UCSD-AML1 (cell line): ENCODE measurements around the gene SUN3.
"Not testable (repeated sequence)": the region's sequence is repeated elsewhere in the genome, so short reads cannot be mapped to it uniquely, and the experiment has no call there.

Experiments used
- DNase-seq: peaks from one replicate; lab custom pipeline; 2025; ENCODE audit not compliant: unreplicated experiment; lab: John Stamatoyannopoulos, UW

The SUN3 gene

DNA sequence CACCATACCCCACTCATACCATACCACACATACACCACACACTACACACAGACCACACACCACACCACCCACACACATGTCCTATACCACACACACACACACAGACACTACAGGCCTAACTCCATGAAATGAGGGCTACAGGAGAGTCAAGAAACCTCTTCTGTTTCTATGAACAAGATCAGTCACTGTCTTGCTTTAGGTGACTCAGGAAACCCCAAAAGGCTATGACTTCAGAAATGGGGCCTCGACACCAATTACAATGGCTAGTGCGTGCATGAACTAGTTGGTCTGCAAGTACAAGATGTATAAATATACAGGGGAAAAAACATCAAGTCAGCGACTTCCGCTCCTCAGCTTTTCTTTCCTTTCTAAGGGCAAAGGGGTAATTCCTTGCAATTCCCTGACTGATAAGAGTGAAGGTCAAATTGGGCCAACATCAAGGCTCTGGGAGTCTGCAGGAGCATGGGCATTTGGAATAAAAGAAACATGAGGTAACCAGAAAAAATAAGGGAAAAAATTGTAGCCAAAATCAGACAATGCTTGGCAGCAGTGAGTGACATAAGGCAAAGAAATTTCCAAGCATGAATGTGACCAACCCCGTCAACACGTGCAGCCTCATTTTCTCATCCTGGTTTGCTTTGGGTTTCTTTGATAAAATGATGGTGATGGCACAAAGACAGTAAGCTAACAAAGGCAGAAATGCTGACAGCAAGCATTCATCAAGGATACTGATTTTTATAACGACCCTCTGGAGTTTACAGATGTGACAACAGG, 82.1 kb downstream of the SUN3 start:
- no peak for DNase-seq

DNA sequence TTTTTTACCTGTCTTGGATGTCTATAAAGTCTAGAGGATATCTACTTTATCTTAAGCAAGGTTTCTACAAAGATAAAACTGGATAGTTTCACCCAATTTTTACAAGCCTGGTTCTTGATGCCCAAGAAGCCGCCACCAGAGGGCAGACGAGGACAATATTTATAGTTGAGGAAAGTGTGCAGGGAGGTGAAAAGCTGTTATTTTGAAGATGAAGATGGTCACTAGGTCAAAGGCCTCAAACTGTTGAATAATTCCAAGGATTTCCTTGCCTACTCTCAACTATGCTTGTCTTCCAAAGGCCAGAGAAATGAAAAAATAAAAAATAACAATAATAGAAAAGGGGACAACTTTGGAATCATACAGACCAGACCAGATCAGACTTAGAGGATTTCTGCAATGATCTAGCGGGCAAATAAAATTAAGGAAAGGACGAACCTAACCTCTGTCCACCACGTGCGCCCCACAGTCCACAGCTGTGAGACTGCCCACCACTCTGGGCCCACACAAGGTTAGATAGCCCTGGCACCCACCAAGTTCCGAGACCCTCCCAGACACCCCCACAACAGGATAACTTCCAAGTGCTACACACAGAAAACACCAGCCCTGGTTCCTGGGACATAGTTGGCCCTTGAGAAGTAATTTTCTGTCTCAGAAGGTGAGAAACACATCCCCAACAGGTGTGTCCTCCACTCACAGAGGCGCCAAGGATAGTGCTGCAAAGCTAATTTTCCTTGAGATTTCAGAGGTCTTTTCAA, 83.5 kb downstream of the SUN3 start:
- peak; percentile 24 for DNase-seq

DNA sequence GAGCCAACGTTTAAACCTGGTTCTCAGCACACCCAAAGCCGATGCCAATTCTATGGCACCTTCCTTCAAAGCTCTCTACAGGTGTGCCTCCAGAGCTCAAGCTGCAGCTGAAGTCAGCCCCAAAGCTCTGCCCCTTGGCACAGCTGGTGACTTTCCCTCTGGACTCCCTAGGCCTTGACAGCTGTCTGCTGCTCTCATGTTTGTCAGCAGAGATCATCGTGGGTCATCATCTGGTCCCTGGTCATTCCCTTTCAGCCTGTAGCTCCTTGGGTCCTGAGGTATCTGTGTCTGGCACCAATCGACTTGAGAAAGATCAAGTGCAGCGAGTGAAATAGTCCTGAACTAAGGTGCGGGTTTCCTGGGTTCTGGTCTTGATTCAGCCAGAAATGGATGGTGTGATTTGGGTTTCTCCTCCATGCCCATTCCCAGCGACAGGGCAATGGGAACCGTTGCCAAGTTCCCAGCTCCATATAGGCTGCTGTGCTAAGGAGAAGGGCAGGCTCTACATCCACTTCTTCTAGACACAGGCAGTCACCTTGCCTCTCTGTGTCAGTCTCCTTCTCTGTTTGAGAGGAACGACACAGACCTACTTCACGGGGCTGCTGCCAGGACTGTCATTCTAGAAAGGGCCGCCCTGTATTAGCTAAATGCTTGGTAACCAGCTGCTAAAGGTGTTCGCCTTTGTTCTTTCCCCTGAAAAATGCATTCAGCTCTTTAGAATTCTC, 84.2 kb downstream of the SUN3 start:
- DNase-seq, result no peak

DNA sequence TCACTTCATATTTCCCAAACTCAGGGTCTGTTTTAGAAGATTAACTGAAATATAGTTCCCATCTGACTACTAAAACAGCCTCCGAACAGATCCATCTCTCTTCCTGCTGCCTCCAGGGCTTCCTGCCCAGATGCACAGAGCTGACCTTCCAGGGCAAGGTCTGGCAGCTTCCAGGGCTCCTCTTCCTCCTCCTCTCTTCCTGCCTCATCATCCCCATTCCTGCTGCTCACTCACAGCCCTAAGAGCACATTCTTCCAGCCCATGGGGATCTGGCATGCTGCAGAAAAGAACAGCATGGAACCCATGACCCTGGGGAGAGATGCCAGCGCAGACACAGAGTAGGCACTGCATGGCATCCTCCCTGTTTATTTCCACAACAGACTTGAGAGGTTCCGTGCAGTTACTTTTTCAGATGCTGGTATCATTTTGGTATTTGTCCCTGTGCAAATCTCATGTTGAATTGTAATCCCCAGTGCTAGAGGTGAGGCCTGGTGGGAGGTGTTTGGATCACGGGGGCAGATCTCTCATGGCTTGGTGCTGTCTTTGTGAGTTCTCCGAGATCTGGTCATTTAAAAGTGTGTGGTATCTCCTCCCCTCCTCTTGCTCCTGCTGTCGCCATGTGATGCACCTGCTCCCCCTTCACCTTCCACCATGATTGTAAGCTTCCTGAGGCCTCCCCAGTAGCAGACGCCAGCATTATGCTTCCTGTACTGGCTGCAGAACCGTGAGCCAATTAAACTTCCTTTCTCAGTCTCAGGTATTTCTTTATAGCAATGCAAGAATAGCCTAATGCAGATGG, 85.0 kb downstream of the SUN3 start:
- DNase-seq, result no peak

DNA sequence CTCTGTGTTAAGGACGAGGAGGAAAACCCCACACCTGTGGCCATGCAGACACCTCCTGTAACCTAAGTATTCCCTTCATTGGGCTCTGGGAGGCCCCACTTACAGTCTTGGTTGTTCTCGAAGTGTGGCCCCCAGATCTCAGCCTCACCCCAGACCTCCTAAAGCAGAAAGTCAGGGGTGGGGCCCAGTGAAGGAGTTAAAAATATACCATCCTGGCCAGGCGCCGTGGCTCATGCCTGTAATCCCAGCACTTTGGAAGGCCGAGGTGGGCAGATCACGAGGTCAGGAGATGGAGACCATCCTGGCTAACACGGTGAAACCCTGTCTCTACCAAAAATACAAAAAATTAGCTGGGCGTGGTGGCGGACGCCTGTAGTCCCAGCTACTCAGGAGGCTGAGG, 86.3 kb downstream of the SUN3 start:
- not testable (repeated sequence) for DNase-seq

DNA sequence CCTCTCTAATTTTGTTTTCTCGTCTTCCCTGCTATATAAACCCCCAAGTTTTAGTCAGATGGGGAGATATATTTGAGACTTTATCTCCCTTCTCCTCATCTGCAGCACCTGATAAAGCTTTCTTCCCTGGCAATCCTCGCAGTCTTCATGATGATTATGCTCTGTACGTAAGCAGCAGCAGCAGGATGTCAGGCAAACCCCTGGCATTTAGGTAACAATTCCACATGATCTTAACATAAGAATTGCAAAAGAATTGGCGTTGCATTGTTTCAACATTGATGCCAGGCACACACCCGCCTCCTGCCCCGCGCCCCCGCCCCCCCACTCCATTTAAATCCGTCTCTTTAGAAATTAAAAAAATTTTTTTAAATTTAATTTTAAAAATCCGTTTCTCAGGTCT, 86.8 kb downstream of the SUN3 start:
- DNase-seq, result no peak

DNA sequence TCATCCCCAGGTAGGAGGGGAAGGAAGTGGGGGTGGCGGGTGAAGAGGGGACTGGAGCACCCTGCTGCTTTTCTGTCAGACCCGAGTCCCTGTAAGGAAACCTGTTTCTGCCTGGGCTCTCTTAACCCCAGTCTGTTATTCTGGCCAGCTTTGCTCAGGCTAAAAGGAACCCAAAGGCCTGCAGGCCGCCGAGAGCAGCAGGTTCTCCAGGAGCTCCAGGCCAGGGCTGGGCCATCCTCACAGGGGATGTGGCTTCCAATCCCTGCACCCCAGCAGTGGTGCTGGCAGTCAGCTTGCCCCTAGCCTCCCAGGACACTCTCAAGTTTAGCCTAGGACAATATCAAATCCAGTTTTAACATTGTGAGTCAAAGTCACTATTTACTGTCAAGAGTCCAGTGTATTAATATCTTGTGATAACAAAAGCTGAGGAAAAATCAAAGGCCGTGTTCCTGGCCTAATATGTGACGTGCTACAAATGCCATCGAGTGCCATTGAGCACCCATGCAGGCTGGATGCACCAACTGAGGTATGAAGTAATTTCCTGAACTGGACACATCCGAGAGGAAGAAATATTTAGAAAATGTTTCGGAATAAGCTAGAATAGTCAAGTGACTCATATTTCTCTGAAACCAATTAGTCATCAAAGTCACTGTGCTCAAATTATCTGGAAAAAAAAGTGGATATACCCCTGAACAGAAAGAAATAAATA, 87.6 kb downstream of the SUN3 start:
- DNase-seq, result no peak

DNA sequence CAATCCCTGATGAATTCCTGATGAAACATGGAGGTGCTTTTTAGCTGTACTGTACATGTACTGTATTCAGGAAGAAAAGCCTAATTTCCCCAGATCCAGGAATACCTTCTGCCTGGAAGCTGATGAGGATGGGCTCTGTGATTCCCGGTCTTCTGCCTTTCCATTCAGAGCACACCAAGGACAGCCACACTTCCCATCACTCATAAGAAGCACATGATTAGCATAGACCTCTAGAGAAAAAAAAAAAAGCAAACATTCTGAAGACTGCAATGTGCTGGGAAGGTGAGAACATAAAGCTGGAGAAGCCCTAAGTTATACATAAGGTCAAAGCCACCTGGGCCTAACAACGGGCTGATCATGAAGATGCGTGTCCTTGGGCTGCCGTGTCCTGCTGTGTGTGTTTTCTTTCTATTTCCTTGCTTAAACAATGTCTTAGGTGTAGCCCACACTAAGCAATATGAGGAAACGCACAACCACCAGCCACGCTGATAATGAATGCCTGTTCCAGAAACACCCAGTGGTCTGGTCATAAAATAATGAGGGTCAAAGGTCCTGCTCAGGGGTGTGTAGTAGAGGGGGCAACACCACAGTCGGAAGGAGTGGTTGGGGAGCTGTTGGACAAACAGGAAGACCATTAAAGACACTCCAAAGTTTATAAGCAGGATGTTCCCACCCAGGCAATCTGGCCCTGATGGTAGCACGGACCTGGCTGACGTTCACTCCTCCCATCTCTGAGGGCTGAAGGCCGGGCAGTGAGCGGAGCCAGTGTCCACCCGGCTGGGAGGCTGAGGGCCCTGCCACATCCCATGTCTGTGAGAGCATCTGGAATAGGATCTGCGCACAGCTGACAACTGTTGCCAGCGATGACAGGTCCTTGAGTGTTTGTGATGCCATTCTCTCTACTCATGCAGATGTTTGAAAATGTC, 88.6 kb downstream of the SUN3 start:
- DNase-seq, result no peak

DNA sequence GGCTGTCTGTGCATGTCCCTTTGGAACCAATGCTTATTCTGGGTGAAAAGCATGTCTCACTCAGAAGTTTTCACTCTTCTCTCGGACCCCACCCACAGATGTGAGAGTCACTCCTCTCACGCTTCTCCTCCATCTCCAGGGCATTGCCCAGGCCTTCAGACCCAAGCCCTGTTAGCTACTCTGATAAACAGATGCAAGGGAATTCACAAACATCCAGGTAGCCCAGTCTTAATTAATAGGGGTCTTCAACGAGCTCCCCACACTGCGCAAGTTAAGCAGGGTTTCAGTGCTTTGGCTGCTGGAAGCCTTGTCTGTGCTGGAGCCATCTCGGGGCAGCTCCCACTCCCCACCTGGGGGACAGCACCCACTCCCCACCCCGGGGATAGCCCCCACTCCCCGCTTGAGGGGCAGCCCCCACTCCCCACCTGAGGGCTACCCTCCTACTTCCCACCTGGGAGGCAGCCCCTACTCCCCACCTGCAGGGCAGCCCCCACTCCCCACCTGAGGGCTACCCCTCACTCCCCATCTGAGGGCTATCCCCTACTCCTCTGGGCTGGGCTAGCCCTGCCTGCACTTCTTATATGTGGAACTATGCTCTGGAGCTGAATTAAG, 89.4 kb downstream of the SUN3 start:
- DNase-seq, result no peak

DNA sequence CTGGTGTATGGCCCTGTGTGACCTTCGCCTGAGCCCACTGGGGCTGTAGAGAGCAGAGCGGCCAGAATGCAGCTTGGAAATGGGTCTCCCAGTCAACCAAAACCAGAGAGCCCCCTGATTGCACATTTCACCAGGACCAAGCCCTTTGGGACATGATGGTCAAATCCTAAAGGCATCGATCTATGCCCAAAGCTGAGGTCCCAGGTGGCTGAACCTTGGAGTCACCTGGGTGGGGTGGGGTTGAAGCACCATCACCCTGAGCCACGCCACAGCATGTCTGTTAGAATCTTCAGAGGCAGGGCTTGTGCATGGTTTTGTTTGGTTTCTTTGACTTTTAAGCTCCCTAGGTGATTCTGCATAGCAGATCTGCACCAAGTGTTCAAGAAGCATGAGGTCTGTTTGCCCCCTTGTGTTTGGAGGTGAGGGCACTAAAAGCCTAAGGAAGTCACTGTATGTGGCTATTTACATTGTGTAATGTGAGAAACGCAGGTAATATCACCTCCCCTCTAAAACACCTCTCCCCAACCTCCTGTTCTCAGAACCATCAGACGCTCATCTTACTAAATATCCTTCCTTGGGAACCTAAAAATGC, 90.2 kb downstream of the SUN3 start:
- no peak for DNase-seq

DNA sequence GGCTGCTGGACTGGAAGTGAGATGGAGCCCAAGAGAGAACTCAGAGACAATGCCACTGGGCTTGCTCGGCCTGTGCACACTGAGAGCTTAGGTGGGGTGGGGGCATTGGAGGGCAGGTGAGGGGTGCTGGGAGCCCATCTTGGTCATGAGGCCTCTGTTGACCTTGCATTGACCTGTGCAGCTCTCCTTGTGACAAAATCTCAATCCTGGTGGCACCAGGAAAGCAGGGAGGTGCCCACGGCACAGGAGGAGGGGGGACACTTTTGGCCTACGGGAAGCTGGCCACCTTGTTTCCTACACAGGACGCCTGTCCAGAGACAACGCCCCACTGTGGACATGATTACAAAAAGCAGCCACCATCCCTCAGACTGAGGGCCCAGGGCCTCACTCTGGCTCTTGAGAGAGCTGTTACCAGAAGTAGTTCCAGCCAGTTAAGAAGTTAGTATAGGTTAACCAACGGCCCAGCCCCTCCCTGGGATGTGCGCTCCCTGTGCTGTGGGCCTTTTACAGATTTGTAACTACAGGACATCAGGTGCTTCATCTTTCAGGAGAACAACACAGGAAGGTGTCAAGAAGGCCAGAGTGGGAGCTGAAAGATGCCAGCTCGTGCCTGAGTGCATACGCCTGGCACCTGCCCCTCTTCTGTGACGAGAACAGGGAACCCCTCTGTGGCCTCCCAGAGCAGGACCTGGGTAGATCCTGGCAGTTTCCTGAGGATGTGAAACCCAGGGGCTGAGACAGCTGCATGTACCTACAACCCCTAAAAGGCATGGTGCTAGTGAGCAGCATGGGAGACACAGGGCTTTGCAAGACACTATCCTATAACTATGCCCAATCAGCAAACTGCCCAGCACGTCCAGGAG, 91.0 kb downstream of the SUN3 start:
- no peak for DNase-seq
